IMR-90 (cell line): ENCODE measurements around the gene BAD. TPM values are rescaled to one million over a fixed set of nuclear protein-coding genes. Genes with fewer than 3 reads are reported as not detected.

Experiments
- ATAC-seq: fragments of 200-7000 bp; cut with Tn5 transposase; 2 replicates; pipeline ENCODE4 v1.9.1; 2020; ENCODE audit warnings: low read depth, mild to moderate bottlenecking, moderate library complexity
- BruUV-seq: library from RNA; stranded (reverse); fragments of 400-500 nt; replicated peaks from 2 replicates; lab custom pipeline; 2021; lab: Mats Ljungman, UMichigan
- CTCF ChIA-PET: fragments of 300-600 bp; formaldehyde crosslinking; extraction: SDS; loops from one replicate; lab custom pipeline; 2021; ENCODE audit warnings: antibody characterized with exemption; lab: Yijun Ruan, JAX
- POLR2A ChIA-PET: fragments of 300-600 bp; sonication (Branson Sonifier 250); formaldehyde crosslinking; loops from one replicate; lab custom pipeline; 2022; ENCODE audit warnings: antibody characterized with exemption; ENCODE audit not compliant: unreplicated experiment; lab: Charles Lee
- DNase-seq: peaks from one replicate; pipeline ENCODE4 v3.0.0; 2013
- H2AFZ ChIP-seq: replicated peaks from 2 replicates; pipeline ENCODE3; 2013; ENCODE audit warnings: low read length, mild to moderate bottlenecking; ENCODE audit not compliant: poor library complexity
- H2AK5ac ChIP-seq: 2 replicates; pipeline ENCODE4 v1.6.1; 2013; ENCODE audit warnings: low read depth, low read length, inconsistent platforms
- H2AK9ac ChIP-seq: replicated peaks from 2 replicates; pipeline ENCODE3; 2013; ENCODE audit warnings: mild to moderate bottlenecking, low read depth, low read length, moderate library complexity; ENCODE audit not compliant: poor library complexity
- H2BK120ac ChIP-seq: 2 replicates; pipeline ENCODE4 v1.6.1; 2013; ENCODE audit warnings: low read depth, low read length, inconsistent platforms
- H2BK15ac ChIP-seq: 3 replicates; pipeline ENCODE4 v1.6.1; 2013; ENCODE audit warnings: low read depth, low read length, inconsistent platforms
- H2BK20ac ChIP-seq: 2 replicates; pipeline ENCODE4 v1.6.1; 2013; ENCODE audit warnings: low read depth, mild to moderate bottlenecking, inconsistent platforms, low read length, moderate library complexity
- H2BK5ac ChIP-seq: 2 replicates; pipeline ENCODE4 v1.6.1; 2013; ENCODE audit warnings: mild to moderate bottlenecking, low read depth, low read length, inconsistent platforms; ENCODE audit not compliant: poor library complexity, severe bottlenecking
- H3K14ac ChIP-seq: replicated peaks from 2 replicates; pipeline ENCODE4 v1.6.1; 2013; ENCODE audit warnings: low read depth, low read length, inconsistent platforms
- H3K18ac ChIP-seq: 2 replicates; pipeline ENCODE4 v1.6.1; 2013; ENCODE audit warnings: low read depth, low read length, control low read depth
- H3K23ac ChIP-seq: 2 replicates; pipeline ENCODE4 v1.6.1; 2013; ENCODE audit warnings: low read depth, low read length, inconsistent platforms
- H3K27ac ChIP-seq: 2 replicates; pipeline ENCODE4 v1.5.1; 2013; ENCODE audit warnings: mild to moderate bottlenecking, control low read depth, low read length; ENCODE audit not compliant: insufficient read depth
- H3K27me3 ChIP-seq: 2 replicates; pipeline ENCODE4 v1.6.1; 2013; ENCODE audit warnings: low read length; ENCODE audit not compliant: control insufficient read depth, insufficient read depth
- H3K36me3 ChIP-seq: 2 replicates; pipeline ENCODE4 v1.6.1; 2013; ENCODE audit warnings: low read length, mixed read lengths; ENCODE audit not compliant: control insufficient read depth, insufficient read depth
- H3K4ac ChIP-seq: 2 replicates; pipeline ENCODE4 v1.6.1; 2013; ENCODE audit warnings: low read depth, low read length, inconsistent platforms
- H3K4me1 ChIP-seq: 2 replicates; pipeline ENCODE4 v1.6.1; 2013; ENCODE audit warnings: low read length, mixed read lengths; ENCODE audit not compliant: control insufficient read depth, insufficient read depth
- H3K4me2 ChIP-seq: 2 replicates; pipeline ENCODE4 v1.6.1; 2013; ENCODE audit warnings: low read depth, mild to moderate bottlenecking, control low read depth, low read length, moderate library complexity
- H3K4me3 ChIP-seq: 2 replicates; pipeline ENCODE4 v1.5.1; 2013; ENCODE audit warnings: low read depth, mild to moderate bottlenecking, control low read depth, low read length, moderate library complexity; ENCODE audit not compliant: insufficient read depth
- H3K56ac ChIP-seq: 2 replicates; pipeline ENCODE4 v1.6.1; 2013; ENCODE audit warnings: low read length, inconsistent platforms; ENCODE audit not compliant: insufficient read depth; ENCODE audit errors: extremely low read depth
- H3K79me1 ChIP-seq, 2 experiments: 2 replicates each; pipeline ENCODE4 v1.6.1; 2013; ENCODE audit warnings: low read length in 2 of 2, inconsistent platforms in 1 of 2, low read depth in 1 of 2
- H3K9ac ChIP-seq: 2 replicates; pipeline ENCODE4 v1.6.1; 2013; ENCODE audit warnings: low read depth, low read length, control low read depth
- H3K9me1 ChIP-seq: 2 replicates; pipeline ENCODE4 v1.6.1; 2013; ENCODE audit warnings: low read length, inconsistent platforms; ENCODE audit not compliant: insufficient read depth
- H3K9me3 ChIP-seq: 2 replicates; pipeline ENCODE4 v1.6.1; 2013; ENCODE audit warnings: low read length; ENCODE audit not compliant: control insufficient read depth, insufficient read depth
- H4K20me1 ChIP-seq: 2 replicates; pipeline ENCODE4 v1.6.1; 2013; ENCODE audit warnings: low read length, inconsistent platforms; ENCODE audit not compliant: insufficient read depth
- H4K5ac ChIP-seq: 2 replicates; pipeline ENCODE4 v1.6.1; 2013; ENCODE audit warnings: mild to moderate bottlenecking, low read depth, low read length, control low read depth
- H4K8ac ChIP-seq, 2 experiments: 2 replicates each; pipeline ENCODE4 v1.6.1; 2013; ENCODE audit warnings: low read depth in 2 of 2, low read length in 2 of 2, control low read depth in 1 of 2, inconsistent platforms in 1 of 2
- H4K91ac ChIP-seq: 2 replicates; pipeline ENCODE4 v1.6.1; 2013; ENCODE audit warnings: low read depth, low read length, inconsistent platforms; ENCODE audit not compliant: insufficient read depth
- BHLHE40 ChIP-seq: fragments of 150-350 bp; IDR thresholded peaks from 2 replicates; pipeline ENCODE4 v1.6.1; 2016; ENCODE audit warnings: mild to moderate bottlenecking, low read depth, low read length
- CHD1 ChIP-seq: IDR thresholded peaks from 2 replicates; pipeline ENCODE4 v1.6.1; 2012; ENCODE audit warnings: low read depth, low read length, improper control_type of control experiment
- FOS ChIP-seq: fragments of 150-350 bp; IDR thresholded peaks from 2 replicates; pipeline ENCODE4 v1.6.1; 2016; ENCODE audit warnings: low read depth, low read length
- MAFK ChIP-seq: IDR thresholded peaks from 2 replicates; pipeline ENCODE4 v1.6.1; 2012; ENCODE audit warnings: low read depth, low read length, improper control_type of control experiment
- RAD21 ChIP-seq: IDR thresholded peaks from 2 replicates; pipeline ENCODE4 v1.6.1; 2012; ENCODE audit warnings: low read length, improper control_type of control experiment
- SMC3 ChIP-seq: fragments of 150-350 bp; IDR thresholded peaks from 2 replicates; pipeline ENCODE4 v1.6.1; 2016; ENCODE audit warnings: low read depth, mild to moderate bottlenecking, antibody characterized with exemption, low read length, moderate library complexity
- WGBS, 2 experiments: methylation state at CpG; one replicate each; pipeline versions ENCODE4 v1.1.5 to v1.1.7; 2013; ENCODE audit warnings: missing lambda C conversion rate in 2 of 2; ENCODE audit not compliant: insufficient read length in 1 of 2; ENCODE audit errors: extremely low coverage in 2 of 2; 5-methylcytosine and 5-hydroxymethylcytosine counted together
- dilution Hi-C: fragments of 300-500 bp; cut with HindIII; formaldehyde crosslinking; loops from one replicate; pipeline ENCODE4 v1.14.3; 2018; ENCODE audit warnings: low sequenced_read_pairs; ENCODE audit not compliant: unreplicated experiment
- in situ Hi-C: fragments of 300-500 bp; cut with MboI; formaldehyde crosslinking; loops from 3 replicates; pipeline ENCODE4 v1.14.3; 2019; ENCODE audit warnings: low sequenced_read_pairs, inconsistent platforms, mixed read lengths
- intact Hi-C: fragments of 100-400 bp; cut with micrococcal nuclease; formaldehyde crosslinking; loops from 2 replicates; pipeline ENCODE4 v1.10.0; 2022
- polyA plus RNA-seq, 3 experiments: library from polyadenylated mRNA; depleted of rRNA; stranded (reverse); fragments of >200 nt; gene quantifications; 2 replicates each; pipeline ENCODE4 v1.2.3, GENCODE V29; 2012; ENCODE audit warnings: low replicate concordance in 1 of 3
- total RNA-seq: library from RNA; depleted of rRNA; stranded (reverse); fragments of >200 nt; gene quantifications from 2 replicates; pipeline ENCODE4 v1.2.3, GENCODE V29; 2012
- TF ChIP-seq, protein P1 (sequence below): conservative IDR thresholded peaks from 2 replicates; pipeline ENCODE4 v1.5.1; 2012; ENCODE audit warnings: mild to moderate bottlenecking, low read depth, low read length, improper control_type of control experiment

The BAD gene
- total and polyA plus RNA-seq, 2 of the 4 experiments (the other 2 are of a cell fraction) = 30.3 to 68.0 TPM

DNA sequence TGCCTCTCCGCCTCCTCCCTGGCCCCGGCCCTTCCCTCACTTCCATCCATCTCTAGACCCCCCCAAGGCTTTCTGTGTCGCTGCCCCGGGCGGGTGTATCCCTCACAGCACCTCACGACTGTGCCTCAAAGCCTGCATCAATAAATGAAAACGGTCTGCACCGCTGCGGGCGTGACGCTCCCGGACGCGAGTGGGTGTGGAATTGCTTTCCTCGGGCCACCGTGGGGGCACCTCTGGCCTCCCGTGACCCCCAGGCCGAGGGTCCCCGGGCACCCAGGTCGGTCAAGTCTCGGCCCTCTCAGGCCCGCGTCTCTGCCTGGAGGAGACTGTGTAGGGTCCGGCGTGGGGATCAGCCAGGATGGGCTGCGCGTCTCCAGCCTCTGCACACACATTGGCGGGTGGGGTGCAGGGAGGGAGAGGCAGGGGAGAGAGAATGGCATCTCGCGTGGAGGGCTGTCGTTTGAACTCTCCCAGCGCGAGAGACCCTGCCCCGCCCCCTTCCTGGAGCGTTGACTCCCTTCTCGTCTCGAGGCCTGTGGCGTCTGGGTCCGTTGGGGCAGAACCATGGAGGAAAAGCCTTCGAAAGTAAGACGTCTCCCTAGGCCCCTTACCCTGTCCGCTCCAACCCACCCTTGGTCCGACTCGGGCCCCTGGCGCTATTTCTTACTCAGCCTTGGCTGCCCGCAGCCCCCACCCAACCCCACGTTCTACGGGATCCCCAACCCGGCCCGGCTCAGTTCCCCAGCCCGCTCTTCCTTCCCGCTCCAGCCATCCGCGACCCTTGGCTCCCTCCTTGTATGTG, 15.6 kb upstream of the BAD start, which contains the start of gene CATSPERZ:
TSS of gene CATSPERZ (plus strand) at position 512 of the 802 bp plus-strand sequence. CDS start at position 565, 53 bp downstream.
- no peak within 1 kb of the TSS for H2BK15ac ChIP-seq
- H2BK5ac ChIP-seq = no peak within 1 kb of the TSS
- H3K9me1 ChIP-seq = no peaks in the 10 kb centered on the region
- peaks cover 6% of the 10 kb centered on the region for H3K4me1 ChIP-seq
- peak within 1 kb of the TSS; percentile 86 for H2AK9ac ChIP-seq
- no TSS peak for BruUV-seq
- DNase-seq (no peak), ATAC-seq (no peak)
- H2AK5ac ChIP-seq = no peak within 1 kb of the TSS
- H3K36me3 ChIP-seq = no peaks in the 10 kb centered on the region
- H3K23ac ChIP-seq = peak within 1 kb of the TSS; percentile 46
- TF ChIP-seq RAD21 (no peak), CHD1 (no peak), MAFK (no peak), BHLHE40 (no peak), SMC3 (no peak), FOS (no peak)
- TF ChIP-seq, protein P1, sequence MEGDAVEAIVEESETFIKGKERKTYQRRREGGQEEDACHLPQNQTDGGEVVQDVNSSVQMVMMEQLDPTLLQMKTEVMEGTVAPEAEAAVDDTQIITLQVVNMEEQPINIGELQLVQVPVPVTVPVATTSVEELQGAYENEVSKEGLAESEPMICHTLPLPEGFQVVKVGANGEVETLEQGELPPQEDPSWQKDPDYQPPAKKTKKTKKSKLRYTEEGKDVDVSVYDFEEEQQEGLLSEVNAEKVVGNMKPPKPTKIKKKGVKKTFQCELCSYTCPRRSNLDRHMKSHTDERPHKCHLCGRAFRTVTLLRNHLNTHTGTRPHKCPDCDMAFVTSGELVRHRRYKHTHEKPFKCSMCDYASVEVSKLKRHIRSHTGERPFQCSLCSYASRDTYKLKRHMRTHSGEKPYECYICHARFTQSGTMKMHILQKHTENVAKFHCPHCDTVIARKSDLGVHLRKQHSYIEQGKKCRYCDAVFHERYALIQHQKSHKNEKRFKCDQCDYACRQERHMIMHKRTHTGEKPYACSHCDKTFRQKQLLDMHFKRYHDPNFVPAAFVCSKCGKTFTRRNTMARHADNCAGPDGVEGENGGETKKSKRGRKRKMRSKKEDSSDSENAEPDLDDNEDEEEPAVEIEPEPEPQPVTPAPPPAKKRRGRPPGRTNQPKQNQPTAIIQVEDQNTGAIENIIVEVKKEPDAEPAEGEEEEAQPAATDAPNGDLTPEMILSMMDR = no peak
- peak within 1 kb of the TSS; percentile 78 for H3K4me2 ChIP-seq
- H4K20me1 ChIP-seq = peaks cover 11% of the 10 kb centered on the region; the same call in 1 of the 2 replicates
- dilution Hi-C loops = no loop called here
- peak within 1 kb of the TSS; percentile 90 for H2AFZ ChIP-seq
- no peak within 1 kb of the TSS for H4K91ac ChIP-seq
- H3K4me3 ChIP-seq = peak within 1 kb of the TSS; percentile 34
- no peaks in the 10 kb centered on the region for H3K79me1 ChIP-seq
- WGBS, 2 experiments = 17% methylated on average over 22 of the region's 54 CpGs; no CpG with 5 or more reads in 1 of the 2 experiments
- H2BK20ac ChIP-seq = no peak within 1 kb of the TSS
- H3K18ac ChIP-seq = no peak within 1 kb of the TSS
- H2BK120ac ChIP-seq = no peak within 1 kb of the TSS
- no peak within 1 kb of the TSS for H3K9ac ChIP-seq
- intact Hi-C loops = loop anchor here (10.0 kb wide), 1 partner anchor 295 kb away; no protein-coding TSS in a partner anchor
- CTCF ChIA-PET = interaction anchor here (0.6 to 2.5 kb wide), 12 partner anchors 7 to 156 kb away, joined by 3 to 12 read pairs (median 5); partner anchors contain the start of genes FERMT3, FKBP2, NUDT22 and PPP1R14B
- in situ Hi-C loops = loop anchor here (5.0 kb wide), 1 partner anchor 98 kb away; no protein-coding TSS in a partner anchor
- H3K27me3 ChIP-seq = peaks cover 58% of the 10 kb centered on the region
- POLR2A ChIA-PET = interaction anchor here (0.9 kb wide), 1 partner anchor 96 kb away, joined by 5 read pairs; no protein-coding TSS in a partner anchor
- no peak within 1 kb of the TSS for H4K5ac ChIP-seq
- H3K14ac ChIP-seq = no peak within 1 kb of the TSS
- no peak within 1 kb of the TSS for H3K56ac ChIP-seq
- H4K8ac ChIP-seq = peak within 1 kb of the TSS in 1 of 2 experiments; percentile 56; a peak in 1 of 4 replicates
- H3K9me3 ChIP-seq = no peaks in the 10 kb centered on the region
- no peak within 1 kb of the TSS for H3K27ac ChIP-seq
- H3K4ac ChIP-seq = no peak within 1 kb of the TSS; the same call in 1 of the 2 replicates
